Transverse colon (tissue), 4 donors: ENCODE data around the gene NBEA. TPM values are rescaled to one million over a fixed set of nuclear protein-coding genes. Genes with fewer than 3 reads are reported as not detected.

Source experiments
- DNase-seq: peaks from one replicate; pipeline ENCODE4 v3.0.0-alpha.2; 2019
- H3K27ac ChIP-seq, 4 donors: fragments of 200-600 bp; sonication (generic); 2 replicates each; pipeline ENCODE4 v1.5.1; 2016 to 2018; ENCODE audit warnings: inconsistent platforms in 4 of 4
- H3K27me3 ChIP-seq: fragments of 200-600 bp; sonication (generic); 2 replicates; pipeline ENCODE4 v1.5.1; 2017; ENCODE audit warnings: inconsistent platforms
- H3K36me3 ChIP-seq, 4 donors: fragments of 200-600 bp; sonication (generic); 2 replicates each; pipeline ENCODE4 v1.5.1; 2017 to 2019; ENCODE audit warnings: inconsistent platforms in 4 of 4
- H3K4me1 ChIP-seq, 4 donors: fragments of 200-600 bp; sonication (generic); 2 replicates each; pipeline ENCODE4 v1.5.1; 2017 to 2020; ENCODE audit warnings: inconsistent platforms in 4 of 4
- H3K4me3 ChIP-seq, 4 donors: fragments of 200-600 bp; sonication (generic); 1 replicate in 1 of 4; 2 replicates in 3 of 4; pipeline versions ENCODE4 v1.5.1 to v1.6.1; 2017 to 2019; ENCODE audit warnings: inconsistent platforms in 4 of 4
- H3K9me3 ChIP-seq, 2 donors: fragments of 200-600 bp; sonication (generic); 2 replicates each; pipeline ENCODE4 v1.5.1; 2017 to 2019; ENCODE audit warnings: inconsistent platforms in 2 of 2
- EP300 ChIP-seq: sonication (generic); formaldehyde crosslinking; IDR thresholded peaks from one replicate; pipeline ENCODE4 v1.6.1; 2017; ENCODE audit warnings: antibody characterized with exemption, low read depth
- POLR2A ChIP-seq: fragments of 450-650 bp; IDR thresholded peaks from one replicate; pipeline ENCODE4 v1.6.1; 2016; ENCODE audit warnings: antibody characterized with exemption, mild to moderate bottlenecking, moderate library complexity
- POLR2AphosphoS5 ChIP-seq, 3 donors: sonication (generic); formaldehyde crosslinking; IDR thresholded peaks; one replicate each; pipeline ENCODE4 v1.6.1; 2016; ENCODE audit warnings: antibody characterized with exemption in 3 of 3
- WGBS, 2 donors: methylation state at CpG; one replicate each; pipeline ENCODE4 v1.1.5; 2018; ENCODE audit warnings: low coverage in 1 of 2; 5-methylcytosine and 5-hydroxymethylcytosine counted together
- in situ Hi-C, 4 donors: fragments of 200-750 bp; cut with MboI; loops; one replicate each; pipeline versions ENCODE4 v1.15.0 to v1.15.1; 2017; ENCODE audit warnings: low sequenced_read_pairs in 3 of 4, low pct_ligation_motif_present in 1 of 4, low pct_unique_long_range_greater_than_20kb in 1 of 4
- intact Hi-C: fragments of 100-400 bp; cut with DNase I; formaldehyde crosslinking; loops from one replicate; pipeline ENCODE4 v1.15.1; 2023; ENCODE audit warnings: low total_unique reads
- total RNA-seq, 4 donors: library from RNA; depleted of rRNA; stranded (reverse); fragments of >200 nt; gene quantifications; one replicate each; pipeline ENCODE4 v1.1.0, GENCODE V29; 2016
- TF ChIP-seq, protein P1 (sequence below), 5 experiments: fragments of 200-600 bp in 3 of 5; fragments of 450-650 bp in 2 of 5; sonication (generic) in 3 of 5; IDR thresholded peaks; 1 replicate in 2 of 5; 2 replicates in 3 of 5; pipeline ENCODE4 v1.5.1; 2016 to 2017; ENCODE audit warnings: antibody characterized with exemption in 5 of 5, inconsistent platforms in 3 of 5, mild to moderate bottlenecking in 2 of 5, moderate library complexity in 1 of 5

The NBEA gene
- total RNA-seq, 4 donors from 2014 or later: 8.2 to 21.1 (median 12.5) TPM

DNA sequence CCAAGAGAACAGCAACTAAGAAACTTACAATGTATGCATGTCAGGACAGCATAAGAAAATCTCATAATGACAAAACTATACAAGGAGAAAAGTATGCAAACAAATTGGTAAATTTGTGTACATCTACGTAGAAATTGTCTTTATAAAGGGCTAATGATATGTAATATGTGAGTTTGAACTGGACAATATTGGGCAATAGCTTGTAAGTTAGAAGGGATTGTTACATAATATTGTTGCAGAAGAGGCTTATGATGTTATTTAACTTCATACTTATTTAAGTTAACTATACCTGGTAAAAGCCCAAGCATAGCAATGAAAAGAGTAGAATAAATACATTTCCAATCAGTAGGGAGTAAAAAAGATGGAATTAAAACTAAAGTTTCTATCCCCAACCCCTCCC is 400.4 kb downstream of the NBEA start:
- in situ Hi-C loops: no loop called here
- WGBS, 2 donors: 80 to 81% methylated on average over 1 of the region's 1 CpG
- H3K27me3 ChIP-seq: no peaks in the 10 kb centered on the region

DNA sequence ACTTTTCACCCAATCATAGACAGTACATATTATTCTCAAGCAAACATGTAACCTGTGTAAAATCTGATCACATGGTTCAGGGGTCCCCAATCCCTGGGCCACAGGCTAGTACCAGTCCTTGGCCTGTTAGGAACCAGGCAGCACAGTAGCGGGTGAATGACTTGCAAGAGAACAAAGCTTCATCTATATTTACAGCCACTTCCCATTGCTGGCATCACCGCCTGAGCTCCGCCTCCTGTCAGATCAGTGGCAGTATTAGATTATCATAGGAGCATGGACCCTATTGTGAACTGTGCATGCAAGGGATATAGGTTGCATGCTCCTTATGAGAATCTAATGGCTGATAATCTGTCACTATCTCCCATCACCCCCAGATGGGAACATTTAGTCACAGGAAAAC is 401.3 kb downstream of the NBEA start:
- in situ Hi-C loops (no loop called here), intact Hi-C loops (no loop called here)
- H3K4me1 ChIP-seq: no peaks in the 10 kb centered on the region
- no peaks in the 10 kb centered on the region for H3K36me3 ChIP-seq
- 92% methylated on average over 3 of the region's 3 CpGs; no CpG with 5 or more reads in 1 of the 2 donors for WGBS, 2 donors
- no peak overlapping the region for H3K4me3 ChIP-seq
- H3K9me3 ChIP-seq: no peaks in the 10 kb centered on the region
- H3K27ac ChIP-seq: no peak overlapping the region
- DNase-seq: no peak
- no peaks in the 10 kb centered on the region for H3K27me3 ChIP-seq
- TF ChIP-seq POLR2A: no peak
- TF ChIP-seq, protein P1, sequence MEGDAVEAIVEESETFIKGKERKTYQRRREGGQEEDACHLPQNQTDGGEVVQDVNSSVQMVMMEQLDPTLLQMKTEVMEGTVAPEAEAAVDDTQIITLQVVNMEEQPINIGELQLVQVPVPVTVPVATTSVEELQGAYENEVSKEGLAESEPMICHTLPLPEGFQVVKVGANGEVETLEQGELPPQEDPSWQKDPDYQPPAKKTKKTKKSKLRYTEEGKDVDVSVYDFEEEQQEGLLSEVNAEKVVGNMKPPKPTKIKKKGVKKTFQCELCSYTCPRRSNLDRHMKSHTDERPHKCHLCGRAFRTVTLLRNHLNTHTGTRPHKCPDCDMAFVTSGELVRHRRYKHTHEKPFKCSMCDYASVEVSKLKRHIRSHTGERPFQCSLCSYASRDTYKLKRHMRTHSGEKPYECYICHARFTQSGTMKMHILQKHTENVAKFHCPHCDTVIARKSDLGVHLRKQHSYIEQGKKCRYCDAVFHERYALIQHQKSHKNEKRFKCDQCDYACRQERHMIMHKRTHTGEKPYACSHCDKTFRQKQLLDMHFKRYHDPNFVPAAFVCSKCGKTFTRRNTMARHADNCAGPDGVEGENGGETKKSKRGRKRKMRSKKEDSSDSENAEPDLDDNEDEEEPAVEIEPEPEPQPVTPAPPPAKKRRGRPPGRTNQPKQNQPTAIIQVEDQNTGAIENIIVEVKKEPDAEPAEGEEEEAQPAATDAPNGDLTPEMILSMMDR (IDR thresholded peaks at IDR 0.05): no peak
- no peak for TF ChIP-seq POLR2AphosphoS5 (IDR thresholded peaks at IDR 0.05)
- no peak for TF ChIP-seq EP300

More for the DNA sequence above, 400.4 kb downstream of the NBEA start:
- H3K36me3 ChIP-seq: no peaks in the 10 kb centered on the region
- intact Hi-C loops: no loop called here
- no peaks in the 10 kb centered on the region for H3K4me1 ChIP-seq
- no peaks in the 10 kb centered on the region for H3K9me3 ChIP-seq
- TF ChIP-seq, protein P1 (IDR thresholded peaks at IDR 0.05): no peak
- no peak for TF ChIP-seq POLR2A
- no peak for TF ChIP-seq POLR2AphosphoS5 (IDR thresholded peaks at IDR 0.05)
- no peak for TF ChIP-seq EP300
- H3K27ac ChIP-seq: no peak overlapping the region
- no peak for DNase-seq
- H3K4me3 ChIP-seq: no peak overlapping the region

DNA sequence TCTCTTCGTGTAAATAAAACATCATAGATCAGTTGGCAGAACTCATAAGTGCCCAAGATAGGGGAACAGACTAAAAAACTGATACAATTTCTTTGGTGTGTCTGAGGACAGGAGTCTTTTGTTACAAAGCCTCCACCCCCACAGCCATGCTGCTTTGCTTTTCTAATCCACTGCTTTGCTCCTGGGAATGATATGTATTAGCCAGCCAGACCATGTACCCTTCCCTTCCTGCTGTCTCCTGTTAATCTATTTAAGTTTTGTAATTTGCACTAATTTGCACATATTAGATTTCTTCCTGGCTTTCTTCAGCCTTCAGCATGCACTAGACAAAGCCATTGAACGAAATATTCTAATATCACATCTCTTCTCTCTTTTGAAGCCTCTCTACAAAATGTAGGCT is 403.9 kb downstream of the NBEA start:
- Histone ChIP-seq H3K9me3 (no peaks in the 10 kb centered on the region), H3K4me3 (no peak overlapping the region), H3K27me3 (no peaks in the 10 kb centered on the region), H3K4me1 (peaks cover 0 to 4% (median 2%) of the 10 kb centered on the region in 4 donors), H3K27ac (no peak overlapping the region), H3K36me3 (no peaks in the 10 kb centered on the region)
- DNase-seq: no peak
- intact Hi-C loops: no loop called here
- 81 to 84% methylated on average over 2 of the region's 2 CpGs for WGBS, 2 donors
- no peak for TF ChIP-seq POLR2A
- TF ChIP-seq POLR2AphosphoS5 (IDR thresholded peaks at IDR 0.05): no peak
- TF ChIP-seq, protein P1 (IDR thresholded peaks at IDR 0.05): no peak
- TF ChIP-seq EP300: no peak
- in situ Hi-C loops: no loop called here

DNA sequence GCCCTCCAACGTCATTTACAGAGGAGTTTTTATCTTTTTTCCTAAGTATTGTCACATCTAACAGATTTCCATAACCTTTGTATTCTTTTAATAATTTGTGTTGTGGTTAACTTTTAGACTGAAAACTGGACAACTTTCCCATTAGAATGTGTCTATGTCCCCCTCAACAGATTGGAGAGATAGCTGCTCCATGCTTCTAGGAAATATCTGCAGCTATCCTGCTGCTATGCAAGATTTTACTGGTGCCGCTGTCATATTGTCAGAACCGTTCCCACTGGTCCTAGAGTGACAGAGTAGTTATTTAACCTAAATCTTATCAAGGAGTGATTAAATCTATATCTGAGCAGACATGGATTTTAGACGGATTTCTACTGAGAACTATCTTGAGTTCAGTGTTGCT is 404.4 kb downstream of the NBEA start:
- TF ChIP-seq POLR2AphosphoS5 (IDR thresholded peaks at IDR 0.05) (no peak), POLR2A (no peak), EP300 (no peak)
- TF ChIP-seq, protein P1 (IDR thresholded peaks at IDR 0.05): no peak
- Histone ChIP-seq H3K4me3 (no peak overlapping the region), H3K27ac (no peak overlapping the region), H3K9me3 (no peaks in the 10 kb centered on the region), H3K36me3 (no peaks in the 10 kb centered on the region), H3K27me3 (no peaks in the 10 kb centered on the region), H3K4me1 (peaks cover 0 to 4% (median 2%) of the 10 kb centered on the region in 4 donors)
- in situ Hi-C loops (no loop called here), intact Hi-C loops (no loop called here)
- 73 to 82% methylated on average over 4 of the region's 4 CpGs for WGBS, 2 donors
- no peak for DNase-seq
